Measurements from ENCODE around the gene PHOSPHO1. TPM values are rescaled to one million over a fixed set of nuclear protein-coding genes. Genes with fewer than 3 reads are reported as not detected.
"Not testable (repeated sequence)": the region's sequence is repeated elsewhere in the genome, so short reads cannot be mapped to it uniquely, and the experiment has no call there.

PHOSPHO1 gene
- polyA plus RNA-seq (2013, experiment 1 of 2) = 5.7 TPM
- polyA plus RNA-seq (2013, experiment 2 of 2) = 5.0 TPM

GRCh38 chr17:49230636-49231562 lies at the start of gene PHOSPHO1:
PHOSPHO1 (minus strand) TSS chr17:49230787; CDS start chr17:49226691, 4,096 bp downstream.
- H3K4ac ChIP-seq (ENCODE audit: low read depth, low read length) = no peak within 1 kb of the TSS
- H2AK5ac ChIP-seq (ENCODE audit: low read length) = no peak within 1 kb of the TSS
- H2BK15ac ChIP-seq (replicated peaks; ENCODE audit: low read depth) = no peak within 1 kb of the TSS
- H3K79me2 ChIP-seq (ENCODE audit: control insufficient read depth, insufficient read depth, low read length) = no peaks in the 10 kb centered on the region
- H3K56ac ChIP-seq (ENCODE audit: low read length) = peak within 1 kb of the TSS; percentile 90
- H3K79me1 ChIP-seq (ENCODE audit: low read length) = no peaks in the 10 kb centered on the region
- H3K4me3 ChIP-seq (ENCODE audit: low read length) = peak within 1 kb of the TSS; percentile 89
- no peak within 1 kb of the TSS for H3K27ac ChIP-seq (ENCODE audit: low read depth, low read length)
- no peak within 1 kb of the TSS for H2BK5ac ChIP-seq (ENCODE audit: low read length)
- no peak within 1 kb of the TSS for H4K5ac ChIP-seq (ENCODE audit: low read length)
- no peak within 1 kb of the TSS for H3K18ac ChIP-seq (ENCODE audit: low read length)
- no peak within 1 kb of the TSS for H4K8ac ChIP-seq (ENCODE audit: low read depth, low read length)
- WGBS (ENCODE audit: extremely low coverage, insufficient coverage, low lambda C conversion rate) = no CpG with 5 or more reads among the region's 58 CpGs
- DNase-seq = peak; percentile 93
- H3K36me3 ChIP-seq (ENCODE audit: control insufficient read depth, insufficient read depth, low read length) = no peaks in the 10 kb centered on the region
- peak within 1 kb of the TSS; percentile 96 for H3K4me2 ChIP-seq (ENCODE audit: low read length)
- H3K9ac ChIP-seq (ENCODE audit: low read length) = peak within 1 kb of the TSS; percentile 72
- no peak within 1 kb of the TSS for H3K23ac ChIP-seq (ENCODE audit: low read length)
- peaks cover 1% of the 10 kb centered on the region for H3K4me1 ChIP-seq (ENCODE audit: control insufficient read depth, low read depth, low read length)
- H3K27me3 ChIP-seq (ENCODE audit: insufficient read depth, low read length, poor library complexity) = no peaks in the 10 kb centered on the region
- H2BK120ac ChIP-seq (ENCODE audit: low read depth, low read length) = no peak within 1 kb of the TSS

- Histone ChIP-seq H3K4ac (ENCODE audit: low read depth, low read length) (no peak overlapping the region), H2BK5ac (ENCODE audit: low read length) (no peak overlapping the region), H3K4me3 (ENCODE audit: low read length) (no peak overlapping the region), H2AK5ac (ENCODE audit: low read length) (no peak overlapping the region), H3K79me1 (ENCODE audit: low read length) (no peaks in the 10 kb centered on the region), H3K56ac (ENCODE audit: low read length) (no peak overlapping the region), H3K23ac (ENCODE audit: low read length) (no peak overlapping the region), H3K18ac (ENCODE audit: low read length) (no peak overlapping the region), H3K4me2 (ENCODE audit: low read length) (no peak overlapping the region), H3K9ac (ENCODE audit: low read length) (no peak overlapping the region), H4K5ac (ENCODE audit: low read length) (no peak overlapping the region), H2BK15ac (replicated peaks; ENCODE audit: low read depth) (no peak overlapping the region), H3K79me2 (ENCODE audit: control insufficient read depth, insufficient read depth, low read length) (no peaks in the 10 kb centered on the region), H4K8ac (ENCODE audit: low read depth, low read length) (no peak overlapping the region), H3K4me1 (ENCODE audit: control insufficient read depth, low read depth, low read length) (no peaks in the 10 kb centered on the region), H3K27ac (ENCODE audit: low read depth, low read length) (no peak overlapping the region), H2BK120ac (ENCODE audit: low read depth, low read length) (no peak overlapping the region), H3K27me3 (ENCODE audit: insufficient read depth, low read length, poor library complexity) (no peaks in the 10 kb centered on the region), H3K36me3 (ENCODE audit: control insufficient read depth, insufficient read depth, low read length) (no peaks in the 10 kb centered on the region)
- WGBS (ENCODE audit: extremely low coverage, insufficient coverage, low lambda C conversion rate) = no CpG with 5 or more reads among the region's 5 CpGs
- DNase-seq = no peak
Measured at GRCh38 chr17:49280061-49280460, 49.5 kb upstream of the PHOSPHO1 start.

- not testable (repeated sequence) for H2BK120ac ChIP-seq (ENCODE audit: low read depth, low read length); H2AK5ac ChIP-seq (ENCODE audit: low read length); H3K18ac ChIP-seq (ENCODE audit: low read length); H3K79me2 ChIP-seq (ENCODE audit: control insufficient read depth, insufficient read depth, low read length); H3K23ac ChIP-seq (ENCODE audit: low read length); H3K4ac ChIP-seq (ENCODE audit: low read depth, low read length); H3K27ac ChIP-seq (ENCODE audit: low read depth, low read length); H3K27me3 ChIP-seq (ENCODE audit: insufficient read depth, low read length, poor library complexity); H3K4me3 ChIP-seq (ENCODE audit: low read length); H3K4me2 ChIP-seq (ENCODE audit: low read length); H4K5ac ChIP-seq (ENCODE audit: low read length); H2BK15ac ChIP-seq (replicated peaks; ENCODE audit: low read depth); H3K79me1 ChIP-seq (ENCODE audit: low read length); DNase-seq; H3K56ac ChIP-seq (ENCODE audit: low read length); H3K9ac ChIP-seq (ENCODE audit: low read length); H3K4me1 ChIP-seq (ENCODE audit: control insufficient read depth, low read depth, low read length); H3K36me3 ChIP-seq (ENCODE audit: control insufficient read depth, insufficient read depth, low read length); H2BK5ac ChIP-seq (ENCODE audit: low read length); H4K8ac ChIP-seq (ENCODE audit: low read depth, low read length)
- no CpG with 5 or more reads among the region's 11 CpGs for WGBS (ENCODE audit: extremely low coverage, insufficient coverage, low lambda C conversion rate)
Measured at GRCh38 chr17:49279263-49280015, 48.9 kb upstream of the PHOSPHO1 start.

GRCh38 chr17:49278076-49278475 lies 47.5 kb upstream of the PHOSPHO1 start:
- no peak overlapping the region for H4K5ac ChIP-seq (ENCODE audit: low read length)
- H2BK15ac ChIP-seq (replicated peaks; ENCODE audit: low read depth) = no peak overlapping the region
- H3K56ac ChIP-seq (ENCODE audit: low read length) = no peak overlapping the region
- no peak overlapping the region for H2BK5ac ChIP-seq (ENCODE audit: low read length)
- no peak overlapping the region for H2AK5ac ChIP-seq (ENCODE audit: low read length)
- H3K4ac ChIP-seq (ENCODE audit: low read depth, low read length) = no peak overlapping the region
- H3K27me3 ChIP-seq (ENCODE audit: insufficient read depth, low read length, poor library complexity) = no peaks in the 10 kb centered on the region
- no peaks in the 10 kb centered on the region for H3K4me1 ChIP-seq (ENCODE audit: control insufficient read depth, low read depth, low read length)
- no peaks in the 10 kb centered on the region for H3K79me2 ChIP-seq (ENCODE audit: control insufficient read depth, insufficient read depth, low read length)
- no peak overlapping the region for H3K4me3 ChIP-seq (ENCODE audit: low read length)
- no peak overlapping the region for H3K18ac ChIP-seq (ENCODE audit: low read length)
- H3K9ac ChIP-seq (ENCODE audit: low read length) = no peak overlapping the region
- WGBS (ENCODE audit: extremely low coverage, insufficient coverage, low lambda C conversion rate) = no CpG with 5 or more reads among the region's 3 CpGs
- H3K4me2 ChIP-seq (ENCODE audit: low read length) = no peak overlapping the region
- H3K36me3 ChIP-seq (ENCODE audit: control insufficient read depth, insufficient read depth, low read length) = no peaks in the 10 kb centered on the region
- no peaks in the 10 kb centered on the region for H3K79me1 ChIP-seq (ENCODE audit: low read length)
- H4K8ac ChIP-seq (ENCODE audit: low read depth, low read length) = no peak overlapping the region
- no peak overlapping the region for H3K23ac ChIP-seq (ENCODE audit: low read length)
- no peak overlapping the region for H2BK120ac ChIP-seq (ENCODE audit: low read depth, low read length)
- H3K27ac ChIP-seq (ENCODE audit: low read depth, low read length) = no peak overlapping the region
- no peak for DNase-seq

GRCh38 chr17:49277638-49278037 lies 47.1 kb upstream of the PHOSPHO1 start:
- H2BK5ac ChIP-seq (ENCODE audit: low read length) = no peak overlapping the region
- H2AK5ac ChIP-seq (ENCODE audit: low read length) = no peak overlapping the region
- H3K4me2 ChIP-seq (ENCODE audit: low read length) = no peak overlapping the region
- H2BK15ac ChIP-seq (replicated peaks; ENCODE audit: low read depth) = no peak overlapping the region
- no peaks in the 10 kb centered on the region for H3K27me3 ChIP-seq (ENCODE audit: insufficient read depth, low read length, poor library complexity)
- H3K36me3 ChIP-seq (ENCODE audit: control insufficient read depth, insufficient read depth, low read length) = no peaks in the 10 kb centered on the region
- H3K27ac ChIP-seq (ENCODE audit: low read depth, low read length) = no peak overlapping the region
- no peak overlapping the region for H3K23ac ChIP-seq (ENCODE audit: low read length)
- no peak overlapping the region for H2BK120ac ChIP-seq (ENCODE audit: low read depth, low read length)
- no peak overlapping the region for H3K4me3 ChIP-seq (ENCODE audit: low read length)
- no peak overlapping the region for H3K9ac ChIP-seq (ENCODE audit: low read length)
- no peak overlapping the region for H4K8ac ChIP-seq (ENCODE audit: low read depth, low read length)
- no peak for DNase-seq
- no peaks in the 10 kb centered on the region for H3K79me2 ChIP-seq (ENCODE audit: control insufficient read depth, insufficient read depth, low read length)
- no peaks in the 10 kb centered on the region for H3K79me1 ChIP-seq (ENCODE audit: low read length)
- WGBS (ENCODE audit: extremely low coverage, insufficient coverage, low lambda C conversion rate) = no CpG with 5 or more reads among the region's 13 CpGs
- no peaks in the 10 kb centered on the region for H3K4me1 ChIP-seq (ENCODE audit: control insufficient read depth, low read depth, low read length)
- H3K4ac ChIP-seq (ENCODE audit: low read depth, low read length) = no peak overlapping the region
- H3K18ac ChIP-seq (ENCODE audit: low read length) = no peak overlapping the region
- no peak overlapping the region for H4K5ac ChIP-seq (ENCODE audit: low read length)
- no peak overlapping the region for H3K56ac ChIP-seq (ENCODE audit: low read length)

All from mesendoderm (in vitro differentiated cells).